Calu3 (cell line): ENCODE measurements around the gene LRBA. TPM values are rescaled to one million over a fixed set of nuclear protein-coding genes. Genes with fewer than 3 reads are reported as not detected.

Experiments used
- BruUV-seq: library from RNA; stranded (reverse); fragments of 400-500 nt; replicated peaks from 2 replicates; lab custom pipeline; 2021; lab: Mats Ljungman, UMichigan
- CTCF ChIA-PET: fragments of 300-600 bp; sonication (Branson Sonifier 250); formaldehyde crosslinking; loops from one replicate; lab custom pipeline; 2022; ENCODE audit warnings: antibody characterized with exemption; lab: Charles Lee
- DNase-seq: peaks from one replicate; pipeline ENCODE4 v3.0.0; 2022
- H3K27ac Mint-ChIP-seq: one replicate; pipeline ENCODE4 v1.8.0; 2022; ENCODE audit warnings: mixed read lengths; ENCODE audit not compliant: unreplicated experiment
- H3K27me3 Mint-ChIP-seq: one replicate; pipeline ENCODE4 v1.8.0; 2022; ENCODE audit warnings: mixed read lengths; ENCODE audit not compliant: unreplicated experiment
- H3K36me3 Mint-ChIP-seq: one replicate; pipeline ENCODE4 v1.8.0; 2022; ENCODE audit warnings: mild to moderate bottlenecking, moderate library complexity, mixed read lengths; ENCODE audit not compliant: insufficient read depth, unreplicated experiment
- H3K4me1 Mint-ChIP-seq: one replicate; pipeline ENCODE4 v1.8.0; 2022; ENCODE audit warnings: mild to moderate bottlenecking, low read depth, mixed read lengths; ENCODE audit not compliant: unreplicated experiment
- H3K4me3 Mint-ChIP-seq: one replicate; pipeline ENCODE4 v1.8.0; 2022; ENCODE audit warnings: mild to moderate bottlenecking, low read depth, moderate library complexity, mixed read lengths; ENCODE audit not compliant: unreplicated experiment
- H3K9me3 Mint-ChIP-seq: one replicate; pipeline ENCODE4 v1.8.0; 2022; ENCODE audit warnings: low read depth, mixed read lengths; ENCODE audit not compliant: unreplicated experiment
- intact Hi-C: fragments of 100-400 bp; cut with micrococcal nuclease; formaldehyde crosslinking; loops from one replicate; pipeline ENCODE4 v1.10.0; 2022; ENCODE audit not compliant: unreplicated experiment
- total RNA-seq: library from RNA; stranded (reverse); gene quantifications from 2 replicates; pipeline ENCODE4 v1.2.3, GENCODE V29; 2022
- TF ChIP-seq, protein P1 (sequence below): fragments of 200-600 bp; IDR thresholded peaks from one replicate; pipeline ENCODE4 v1.8.0; 2022; ENCODE audit warnings: antibody characterized with exemption; ENCODE audit not compliant: unreplicated experiment

The LRBA gene
- total RNA-seq, 1 experiment from 2014 or later = 49.0 TPM

DNA sequence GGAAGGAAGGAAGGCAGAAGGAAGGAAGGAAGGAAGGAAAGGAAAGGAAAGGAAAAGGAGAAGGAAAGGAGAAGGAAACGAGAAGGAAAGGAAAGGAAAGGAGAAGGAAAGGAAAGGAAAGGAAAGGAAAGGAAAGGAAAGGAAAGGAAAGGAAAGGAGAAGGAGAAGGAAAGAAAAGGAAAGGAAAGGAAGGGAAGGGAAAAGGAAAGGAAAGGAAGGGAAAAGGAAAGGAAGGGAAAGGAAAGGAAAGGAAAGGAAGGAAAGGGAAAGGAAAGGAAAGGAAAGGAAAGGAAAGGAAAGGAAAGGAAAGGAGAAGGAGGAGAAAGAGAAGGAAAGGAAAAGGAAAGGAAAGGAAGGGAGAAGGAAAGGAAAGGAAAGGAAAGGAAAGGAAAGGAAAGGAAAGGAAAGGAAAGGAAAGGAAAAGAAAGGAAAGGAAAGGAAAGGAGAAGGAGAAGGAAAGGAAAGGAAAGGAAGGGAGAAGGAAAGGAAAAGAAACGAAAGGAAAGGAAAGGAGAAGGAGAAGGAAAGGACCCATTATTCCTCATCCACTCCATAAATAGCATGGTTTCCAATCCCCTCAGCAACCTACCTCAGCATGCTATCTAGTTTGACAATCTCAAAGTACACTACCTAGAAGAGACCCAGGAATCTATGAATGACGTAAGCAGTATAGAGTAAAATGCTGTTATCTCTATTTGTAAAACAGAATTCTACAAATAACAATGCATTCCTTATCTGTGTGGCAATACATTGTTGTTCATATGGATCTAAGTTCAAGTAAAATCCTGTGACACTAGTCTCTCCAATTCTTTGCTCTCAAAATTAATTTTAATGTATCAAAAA is 209.7 kb downstream of the LRBA start:
- no TSS peak for BruUV-seq
- intact Hi-C loops = no loop called here
- H3K27ac Mint-ChIP-seq = no peak overlapping the region
- H3K4me3 Mint-ChIP-seq = no peak overlapping the region
- no peaks in the 10 kb centered on the region for H3K4me1 Mint-ChIP-seq
- TF ChIP-seq, protein P1, sequence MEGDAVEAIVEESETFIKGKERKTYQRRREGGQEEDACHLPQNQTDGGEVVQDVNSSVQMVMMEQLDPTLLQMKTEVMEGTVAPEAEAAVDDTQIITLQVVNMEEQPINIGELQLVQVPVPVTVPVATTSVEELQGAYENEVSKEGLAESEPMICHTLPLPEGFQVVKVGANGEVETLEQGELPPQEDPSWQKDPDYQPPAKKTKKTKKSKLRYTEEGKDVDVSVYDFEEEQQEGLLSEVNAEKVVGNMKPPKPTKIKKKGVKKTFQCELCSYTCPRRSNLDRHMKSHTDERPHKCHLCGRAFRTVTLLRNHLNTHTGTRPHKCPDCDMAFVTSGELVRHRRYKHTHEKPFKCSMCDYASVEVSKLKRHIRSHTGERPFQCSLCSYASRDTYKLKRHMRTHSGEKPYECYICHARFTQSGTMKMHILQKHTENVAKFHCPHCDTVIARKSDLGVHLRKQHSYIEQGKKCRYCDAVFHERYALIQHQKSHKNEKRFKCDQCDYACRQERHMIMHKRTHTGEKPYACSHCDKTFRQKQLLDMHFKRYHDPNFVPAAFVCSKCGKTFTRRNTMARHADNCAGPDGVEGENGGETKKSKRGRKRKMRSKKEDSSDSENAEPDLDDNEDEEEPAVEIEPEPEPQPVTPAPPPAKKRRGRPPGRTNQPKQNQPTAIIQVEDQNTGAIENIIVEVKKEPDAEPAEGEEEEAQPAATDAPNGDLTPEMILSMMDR = no peak
- peaks cover 5% of the 10 kb centered on the region for H3K36me3 Mint-ChIP-seq
- H3K27me3 Mint-ChIP-seq = no peaks in the 10 kb centered on the region
- CTCF ChIA-PET = no interaction called here
- H3K9me3 Mint-ChIP-seq = no peaks in the 10 kb centered on the region
- no peak for DNase-seq

DNA sequence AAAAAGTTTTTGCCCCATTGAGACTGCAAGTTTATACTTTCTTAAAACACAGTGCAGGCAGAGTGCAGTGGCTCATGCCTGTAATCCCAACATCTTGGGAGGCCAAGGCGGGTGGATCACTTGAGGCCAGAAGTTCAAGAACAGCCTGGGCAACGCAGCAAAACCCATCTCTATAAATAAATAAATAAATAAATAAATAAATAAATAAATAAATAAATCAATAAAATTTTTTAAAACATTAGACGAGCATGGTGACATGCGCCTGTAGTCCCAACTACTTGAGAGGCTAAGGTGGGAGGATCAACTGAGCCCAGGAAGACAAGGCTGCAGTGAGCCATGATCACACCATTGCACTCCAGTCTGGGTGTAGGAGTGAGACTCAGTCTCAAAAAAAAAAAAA is 213.3 kb downstream of the LRBA start:
- CTCF ChIA-PET = interaction anchor here (0.6 to 0.7 kb wide), 2 partner anchors 118 kb away, joined by 5 read pairs; no protein-coding TSS in a partner anchor
- intact Hi-C loops = no loop called here
- no TSS peak for BruUV-seq
- no peak for DNase-seq
- Mint-ChIP-seq H3K4me1 (no peaks in the 10 kb centered on the region), H3K27ac (no peak overlapping the region), H3K9me3 (no peaks in the 10 kb centered on the region), H3K4me3 (no peak overlapping the region), H3K27me3 (no peaks in the 10 kb centered on the region), H3K36me3 (peaks cover 5% of the 10 kb centered on the region)
- TF ChIP-seq, protein P1 = no peak

DNA sequence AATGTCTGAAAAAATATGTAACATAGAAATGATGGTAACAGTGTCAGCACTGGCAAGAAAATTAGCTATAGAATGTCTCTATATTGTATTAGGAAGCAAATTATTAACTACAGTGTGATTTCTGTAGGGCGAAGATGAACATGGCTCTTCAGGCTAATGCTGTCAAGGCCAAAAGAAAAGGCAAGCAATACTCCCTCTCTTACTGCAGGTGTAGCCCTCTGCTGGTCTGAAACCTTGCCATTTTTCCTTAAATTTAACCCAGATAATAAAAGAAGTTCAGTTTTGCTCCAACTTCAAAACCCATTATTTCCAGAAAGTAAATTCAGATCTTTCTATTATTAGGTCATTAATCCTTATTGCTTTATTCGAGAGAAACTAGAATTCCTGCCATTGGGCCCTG is 215.9 kb downstream of the LRBA start:
- Mint-ChIP-seq H3K36me3 (peaks cover 5% of the 10 kb centered on the region), H3K9me3 (no peaks in the 10 kb centered on the region), H3K4me1 (no peaks in the 10 kb centered on the region), H3K27ac (no peak overlapping the region), H3K4me3 (no peak overlapping the region), H3K27me3 (no peaks in the 10 kb centered on the region)
- TF ChIP-seq, protein P1 = no peak
- intact Hi-C loops = no loop called here
- CTCF ChIA-PET = no interaction called here
- DNase-seq = no peak
- BruUV-seq = no TSS peak

DNA sequence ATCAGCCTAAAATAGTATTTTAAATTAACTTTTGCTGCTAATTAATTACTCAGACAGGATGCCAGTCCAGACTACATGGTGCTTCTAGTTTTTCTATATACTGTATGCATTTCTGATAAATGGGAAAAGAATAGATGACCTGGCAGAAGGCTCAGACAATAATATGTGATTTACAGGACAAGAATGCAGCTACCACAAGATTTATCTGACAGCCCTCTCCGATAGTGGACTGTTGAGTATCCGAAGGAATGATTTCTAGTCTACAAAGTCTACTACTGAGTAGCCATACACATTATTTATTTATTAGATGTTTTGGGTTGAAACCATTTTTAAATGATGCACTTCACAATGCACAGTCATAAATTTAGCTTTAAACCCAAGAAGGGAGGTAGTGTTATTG is 220.4 kb downstream of the LRBA start:
- Mint-ChIP-seq H3K4me1 (no peaks in the 10 kb centered on the region), H3K27me3 (no peaks in the 10 kb centered on the region), H3K27ac (no peak overlapping the region), H3K9me3 (no peaks in the 10 kb centered on the region), H3K4me3 (no peak overlapping the region), H3K36me3 (no peaks in the 10 kb centered on the region)
- TF ChIP-seq, protein P1 = no peak
- no TSS peak for BruUV-seq
- intact Hi-C loops = no loop called here
- CTCF ChIA-PET = no interaction called here
- DNase-seq = no peak
